Measurements from ENCODE around the gene BAG3.

BAG3 gene

DNA sequence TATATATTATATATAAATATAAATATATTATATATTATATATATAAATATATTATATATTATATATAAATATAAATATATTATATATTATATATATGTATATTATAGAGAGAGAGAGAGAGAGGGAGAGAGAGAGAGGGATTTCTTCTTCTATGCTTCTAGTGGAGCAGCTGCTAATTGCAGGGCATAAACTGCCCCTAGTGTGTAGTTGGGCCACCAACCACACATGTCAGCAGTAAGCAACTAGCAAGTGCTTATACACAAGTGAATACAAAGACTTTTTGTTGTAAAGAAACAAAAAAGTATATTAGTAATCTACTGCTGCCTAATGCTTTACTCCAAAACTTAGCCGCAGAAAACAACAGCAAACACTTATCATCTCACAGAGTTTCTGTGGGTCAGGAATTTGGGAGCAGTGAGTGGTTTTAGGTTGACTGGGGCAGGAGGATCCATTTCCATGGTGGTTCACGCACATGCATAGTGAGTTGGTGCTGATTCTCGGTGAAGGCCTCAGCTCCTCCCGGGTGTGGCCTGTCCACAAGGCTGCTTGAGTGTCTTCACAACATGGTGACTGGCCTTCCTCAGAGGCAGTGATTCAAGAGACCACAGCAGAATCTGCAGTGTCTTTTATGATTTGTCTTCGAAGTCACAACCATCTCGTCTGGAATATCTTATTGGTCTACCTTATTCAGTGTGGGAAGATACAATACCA lies 25.5 kb upstream of the BAG3 start:
- Mint-ChIP-seq H3K36me3 (ENCODE audit: low read depth) (no peaks in the 10 kb centered on the region), H3K27me3 (no peaks in the 10 kb centered on the region), H3K4me3 (no peak overlapping the region), H3K9me3 (no peaks in the 10 kb centered on the region), H3K4me1 (ENCODE audit: low read depth) (no peaks in the 10 kb centered on the region), H3K27ac (no peak overlapping the region)

DNA sequence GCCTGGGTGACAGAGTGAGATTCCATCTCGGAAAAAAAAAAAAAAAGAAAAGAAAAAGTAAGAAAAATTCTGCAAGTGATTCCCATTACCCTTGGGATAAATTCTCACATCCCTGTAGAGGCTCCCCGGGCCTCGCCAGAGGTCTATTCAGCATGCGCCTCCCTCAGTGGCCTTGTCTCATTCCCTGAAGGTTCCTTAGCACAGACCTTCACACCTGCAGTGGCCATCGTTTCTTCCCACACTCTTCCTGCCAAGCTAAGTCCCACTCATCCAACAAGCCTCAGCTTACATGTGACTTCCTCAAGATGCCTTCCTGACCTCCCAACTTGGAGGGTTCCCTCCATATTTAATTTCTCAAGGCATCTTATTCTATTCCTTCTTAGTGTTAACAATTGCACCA lies 20.9 kb upstream of the BAG3 start:
- H3K4me1 Mint-ChIP-seq (ENCODE audit: low read depth): no peaks in the 10 kb centered on the region
- no peak overlapping the region for H3K27ac Mint-ChIP-seq
- no peaks in the 10 kb centered on the region for H3K9me3 Mint-ChIP-seq
- no peak overlapping the region for H3K4me3 Mint-ChIP-seq
- H3K27me3 Mint-ChIP-seq: no peaks in the 10 kb centered on the region
- H3K36me3 Mint-ChIP-seq (ENCODE audit: low read depth): no peaks in the 10 kb centered on the region

DNA sequence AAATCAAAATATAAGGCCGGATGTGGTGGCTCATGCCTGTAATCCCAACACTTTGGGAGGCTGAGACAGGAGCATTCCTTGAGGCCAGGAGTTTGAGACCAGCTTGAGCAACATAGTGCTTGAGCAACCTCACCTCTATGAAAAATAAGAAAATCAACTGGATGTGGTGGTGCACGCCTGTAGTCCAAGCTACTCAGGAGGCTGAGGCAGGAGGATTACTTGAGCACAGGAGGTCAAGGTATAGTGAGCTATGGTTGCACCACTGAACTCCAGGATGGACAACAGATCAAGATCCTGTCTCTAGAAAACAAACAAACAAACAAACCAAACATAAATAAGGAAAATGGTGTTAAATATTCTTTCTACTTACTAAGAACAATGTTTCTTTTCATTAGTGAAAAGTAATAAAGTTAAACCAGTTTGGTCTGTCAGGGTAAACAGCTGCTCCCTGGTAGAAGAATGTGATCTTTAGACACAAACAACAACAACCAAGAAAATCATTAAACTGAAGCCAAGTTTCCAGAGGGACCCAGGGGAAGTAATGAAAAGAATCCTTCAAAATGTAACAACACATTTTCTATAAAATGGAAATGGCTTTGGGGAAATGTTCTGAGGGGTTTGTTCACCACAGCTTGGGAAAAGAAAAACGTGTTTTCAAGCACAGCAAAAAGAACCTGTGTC lies 17.5 kb upstream of the BAG3 start:
- no peaks in the 10 kb centered on the region for H3K27me3 Mint-ChIP-seq
- H3K4me1 Mint-ChIP-seq (ENCODE audit: low read depth): no peaks in the 10 kb centered on the region
- H3K9me3 Mint-ChIP-seq: no peaks in the 10 kb centered on the region
- H3K4me3 Mint-ChIP-seq: no peak overlapping the region
- H3K27ac Mint-ChIP-seq: no peak overlapping the region
- H3K36me3 Mint-ChIP-seq (ENCODE audit: low read depth): no peaks in the 10 kb centered on the region

DNA sequence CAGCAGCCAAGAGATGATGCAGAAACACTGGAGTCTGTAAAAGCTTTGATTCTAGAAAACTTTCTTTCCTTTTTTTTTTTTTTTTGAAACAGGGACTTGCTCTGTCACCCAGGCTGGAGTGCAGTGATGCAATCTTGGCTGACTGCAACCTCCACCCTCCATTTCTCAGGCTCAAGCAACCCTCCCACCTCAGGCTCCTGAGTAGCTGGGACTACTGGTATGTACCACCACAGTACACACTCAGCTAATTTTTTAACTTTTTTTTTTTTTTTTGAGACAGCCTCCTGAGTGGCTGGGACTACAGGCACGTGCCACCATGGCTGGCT lies 17.0 kb upstream of the BAG3 start:
- Mint-ChIP-seq H3K27ac (no peak overlapping the region), H3K36me3 (ENCODE audit: low read depth) (no peaks in the 10 kb centered on the region), H3K9me3 (no peaks in the 10 kb centered on the region), H3K4me3 (no peak overlapping the region), H3K27me3 (no peaks in the 10 kb centered on the region), H3K4me1 (ENCODE audit: low read depth) (no peaks in the 10 kb centered on the region)

DNA sequence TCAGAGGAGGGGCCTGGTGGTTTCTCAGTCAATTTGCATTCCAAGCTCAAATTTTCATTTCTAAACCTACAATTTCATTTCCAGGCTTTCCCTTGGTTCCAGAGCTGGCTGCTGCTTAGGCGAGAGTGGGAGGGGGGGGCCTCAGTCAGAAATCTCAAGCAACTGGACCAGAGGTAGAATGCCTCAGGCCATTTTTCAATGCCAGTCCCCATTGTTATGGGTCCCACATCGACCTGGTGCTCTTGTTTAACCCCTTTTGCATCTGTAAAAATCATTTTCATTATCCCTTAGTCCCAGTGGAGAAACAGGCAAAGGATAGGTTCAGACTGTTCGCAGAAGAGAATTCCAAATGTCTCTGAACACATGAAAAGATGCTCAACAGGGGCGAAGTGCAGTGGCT lies 13.5 kb upstream of the BAG3 start:
- Mint-ChIP-seq H3K27me3 (no peaks in the 10 kb centered on the region), H3K4me3 (no peak overlapping the region), H3K36me3 (ENCODE audit: low read depth) (no peaks in the 10 kb centered on the region), H3K4me1 (ENCODE audit: low read depth) (peaks cover 4% of the 10 kb centered on the region), H3K9me3 (no peaks in the 10 kb centered on the region), H3K27ac (no peak overlapping the region)

DNA sequence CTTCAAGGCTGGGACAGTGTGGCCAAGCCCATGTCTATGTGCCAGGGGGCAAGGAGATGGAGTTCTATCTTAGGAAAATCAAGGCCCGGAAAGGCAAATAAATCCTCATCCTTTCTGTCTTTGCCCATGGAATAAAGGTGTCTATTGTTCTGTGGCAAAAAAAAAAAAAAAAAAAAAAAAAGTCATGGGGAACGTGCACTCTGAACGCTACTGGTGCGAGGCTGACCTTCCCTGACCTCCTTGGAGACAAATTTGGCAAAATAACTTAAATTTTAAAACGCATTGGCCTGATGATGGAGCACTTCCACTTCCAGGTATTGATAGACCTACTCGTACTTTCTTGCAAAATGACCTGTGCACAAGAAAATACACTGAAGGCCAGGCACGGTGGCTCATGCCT lies 12.2 kb upstream of the BAG3 start:
- H3K9me3 Mint-ChIP-seq: no peaks in the 10 kb centered on the region
- peaks cover 8% of the 10 kb centered on the region for H3K4me1 Mint-ChIP-seq (ENCODE audit: low read depth)
- no peaks in the 10 kb centered on the region for H3K36me3 Mint-ChIP-seq (ENCODE audit: low read depth)
- no peaks in the 10 kb centered on the region for H3K27me3 Mint-ChIP-seq
- no peak overlapping the region for H3K4me3 Mint-ChIP-seq
- no peak overlapping the region for H3K27ac Mint-ChIP-seq

DNA sequence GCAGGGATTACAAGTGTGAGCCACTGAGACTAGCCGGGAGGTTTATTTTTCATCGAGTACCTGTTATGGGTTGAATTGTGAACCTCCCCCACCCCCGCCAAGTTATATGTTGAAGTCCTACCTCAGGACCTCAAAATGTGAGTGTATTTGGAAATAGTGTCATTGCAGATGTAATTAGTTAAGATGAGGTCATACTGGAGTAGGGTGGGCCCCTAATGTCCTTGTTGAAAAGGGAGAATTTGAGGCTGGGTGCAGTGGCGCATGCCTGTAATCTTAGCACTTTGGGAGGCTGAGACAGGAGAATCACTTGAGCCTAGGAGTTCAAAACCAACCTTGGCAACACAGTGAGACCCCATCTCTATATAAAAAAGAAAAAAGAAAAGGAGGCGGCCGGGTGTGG lies 10.8 kb upstream of the BAG3 start:
- Mint-ChIP-seq H3K36me3 (ENCODE audit: low read depth) (no peaks in the 10 kb centered on the region), H3K9me3 (no peaks in the 10 kb centered on the region), H3K27me3 (no peaks in the 10 kb centered on the region), H3K27ac (no peak overlapping the region), H3K4me3 (no peak overlapping the region), H3K4me1 (ENCODE audit: low read depth) (peaks cover 8% of the 10 kb centered on the region)

DNA sequence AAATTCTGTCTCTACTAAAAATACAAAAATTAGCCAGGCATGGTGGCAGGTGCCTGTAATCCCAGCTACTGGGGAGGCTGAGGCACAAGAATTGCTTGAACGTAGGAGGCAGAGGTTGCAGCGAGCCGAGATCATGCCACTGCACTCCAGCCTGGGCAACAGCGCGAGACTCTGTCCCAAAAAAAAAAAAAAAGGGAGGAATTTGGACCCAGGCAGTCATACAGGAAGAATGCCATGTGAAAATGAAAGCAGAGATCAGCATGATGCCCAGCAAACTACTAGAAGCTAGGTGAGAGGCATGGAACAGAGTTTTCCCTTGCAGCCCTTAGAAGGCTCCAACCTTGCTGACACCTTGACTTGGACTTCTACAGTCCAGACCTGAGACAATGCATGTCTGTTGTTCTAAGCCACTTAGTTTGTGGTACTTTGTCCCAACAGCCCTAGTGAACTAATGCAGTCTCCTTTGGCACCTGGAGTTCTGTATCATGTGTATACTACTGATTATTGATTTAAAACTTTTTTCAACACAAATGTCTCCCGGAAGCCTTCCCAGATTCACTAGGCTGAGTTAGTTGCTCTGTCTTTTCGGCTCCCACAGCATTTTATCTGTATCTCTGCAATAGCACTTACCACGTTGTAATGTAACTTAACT lies 10.2 kb upstream of the BAG3 start:
- Mint-ChIP-seq H3K36me3 (ENCODE audit: low read depth) (no peaks in the 10 kb centered on the region), H3K4me3 (no peak overlapping the region), H3K9me3 (no peaks in the 10 kb centered on the region), H3K27me3 (no peaks in the 10 kb centered on the region), H3K4me1 (ENCODE audit: low read depth) (peaks cover 8% of the 10 kb centered on the region), H3K27ac (no peak overlapping the region)

DNA sequence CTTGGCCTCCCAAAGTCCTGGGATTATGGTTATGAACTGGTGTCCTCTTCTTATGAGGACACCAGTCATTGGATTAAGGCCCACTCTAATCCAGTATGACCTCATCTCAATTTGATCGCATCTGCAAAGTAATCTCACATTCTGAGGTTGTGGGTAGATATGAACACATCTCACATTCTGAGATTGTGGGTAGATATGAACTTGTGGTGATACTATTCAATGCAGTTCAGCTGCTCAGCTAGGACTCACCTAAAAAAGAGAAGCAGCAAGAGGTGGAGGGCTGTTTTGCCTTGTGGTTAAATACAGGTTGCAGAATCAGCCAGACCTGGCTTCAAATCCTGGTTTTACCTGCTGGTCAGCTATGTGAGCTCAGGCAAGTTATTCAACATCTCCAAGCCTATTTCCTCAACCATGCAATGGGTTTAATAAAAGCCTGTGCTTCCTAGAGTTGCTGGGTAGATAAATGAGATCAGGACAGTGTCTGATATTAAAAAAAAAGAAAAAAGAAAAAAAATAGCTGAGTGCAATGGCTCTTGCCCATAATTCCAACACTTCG lies 8.5 kb upstream of the BAG3 start:
- no peaks in the 10 kb centered on the region for H3K36me3 Mint-ChIP-seq (ENCODE audit: low read depth)
- peaks cover 8% of the 10 kb centered on the region for H3K4me1 Mint-ChIP-seq (ENCODE audit: low read depth)
- no peaks in the 10 kb centered on the region for H3K27me3 Mint-ChIP-seq
- no peak overlapping the region for H3K4me3 Mint-ChIP-seq
- no peak overlapping the region for H3K27ac Mint-ChIP-seq
- no peaks in the 10 kb centered on the region for H3K9me3 Mint-ChIP-seq

DNA sequence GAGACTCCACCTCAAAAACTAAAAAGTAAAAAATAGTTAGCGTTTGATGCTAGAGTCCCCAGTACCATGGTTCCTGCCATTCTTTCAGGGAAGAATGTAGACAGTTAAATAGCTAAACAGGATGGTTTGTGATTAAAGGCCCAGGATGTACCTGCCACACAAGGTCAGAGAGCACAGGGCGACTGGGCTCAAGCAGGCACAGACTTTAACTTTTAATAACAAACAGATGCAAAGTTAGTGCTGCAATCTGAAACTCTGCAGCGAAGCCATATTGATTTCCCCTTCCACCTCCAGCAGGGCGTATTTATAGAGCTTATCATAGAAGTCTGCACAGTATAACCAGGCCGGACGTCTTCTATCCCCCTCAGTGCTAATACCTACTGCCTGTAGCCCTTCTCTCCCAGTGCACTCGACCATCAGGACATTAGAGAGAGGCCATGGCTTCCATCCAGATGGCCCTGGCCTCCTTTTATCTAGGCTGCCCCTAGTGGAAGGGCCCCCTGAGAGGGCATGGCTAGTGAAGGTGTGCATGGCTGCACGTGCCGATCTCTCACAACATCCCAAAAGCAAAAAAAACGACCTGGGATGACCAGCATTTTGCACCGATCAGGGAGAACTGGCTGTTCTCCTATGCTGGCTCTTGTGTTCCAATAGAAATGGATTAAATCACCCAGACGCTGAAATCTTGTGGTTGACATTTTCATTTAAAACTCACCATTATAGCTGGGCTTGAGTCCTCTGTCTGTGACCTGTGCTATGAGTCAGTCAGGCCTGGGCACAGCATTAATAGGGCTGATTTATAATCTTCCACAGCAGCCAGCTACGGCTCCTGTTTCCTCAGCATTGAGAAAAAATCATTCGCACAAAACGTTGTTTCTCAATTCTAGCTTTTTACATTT lies 7.6 kb upstream of the BAG3 start:
- H3K4me3 Mint-ChIP-seq: no peak overlapping the region
- H3K27ac Mint-ChIP-seq: no peak overlapping the region
- no peaks in the 10 kb centered on the region for H3K27me3 Mint-ChIP-seq
- H3K36me3 Mint-ChIP-seq (ENCODE audit: low read depth): no peaks in the 10 kb centered on the region
- peaks cover 8% of the 10 kb centered on the region for H3K4me1 Mint-ChIP-seq (ENCODE audit: low read depth)
- no peaks in the 10 kb centered on the region for H3K9me3 Mint-ChIP-seq

DNA sequence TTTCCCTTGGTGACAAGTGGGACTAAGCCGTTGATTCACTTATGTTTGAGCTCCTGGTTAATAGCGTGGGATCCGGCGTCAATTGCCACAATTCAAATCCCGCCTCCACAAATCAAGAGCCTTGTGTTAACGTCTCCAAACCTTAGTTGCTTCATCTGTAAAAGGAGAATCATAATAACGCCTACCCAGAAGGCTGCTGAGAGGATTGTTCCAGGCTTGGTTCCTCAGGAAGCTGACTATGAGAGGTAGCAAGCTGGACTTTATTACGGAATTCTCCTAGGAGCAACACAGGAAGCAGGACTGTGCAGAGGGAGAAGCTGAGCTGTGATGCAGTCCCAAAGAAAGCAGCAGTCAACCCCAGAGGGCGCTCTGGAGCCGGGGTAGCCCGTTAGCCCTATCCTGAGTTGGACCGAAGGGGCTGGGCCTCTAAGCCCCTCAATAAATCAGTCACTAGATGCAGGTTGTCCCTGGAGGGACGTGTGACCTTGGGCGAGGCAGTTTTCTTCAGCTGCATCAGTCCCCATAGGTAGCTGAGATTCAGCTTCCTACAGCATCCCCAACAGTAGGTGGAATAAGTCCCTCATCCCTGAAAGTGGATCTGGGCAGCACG lies 6.9 kb upstream of the BAG3 start:
- peaks cover 8% of the 10 kb centered on the region for H3K4me1 Mint-ChIP-seq (ENCODE audit: low read depth)
- H3K27ac Mint-ChIP-seq: no peak overlapping the region
- H3K27me3 Mint-ChIP-seq: no peaks in the 10 kb centered on the region
- no peaks in the 10 kb centered on the region for H3K36me3 Mint-ChIP-seq (ENCODE audit: low read depth)
- no peaks in the 10 kb centered on the region for H3K9me3 Mint-ChIP-seq
- no peak overlapping the region for H3K4me3 Mint-ChIP-seq

DNA sequence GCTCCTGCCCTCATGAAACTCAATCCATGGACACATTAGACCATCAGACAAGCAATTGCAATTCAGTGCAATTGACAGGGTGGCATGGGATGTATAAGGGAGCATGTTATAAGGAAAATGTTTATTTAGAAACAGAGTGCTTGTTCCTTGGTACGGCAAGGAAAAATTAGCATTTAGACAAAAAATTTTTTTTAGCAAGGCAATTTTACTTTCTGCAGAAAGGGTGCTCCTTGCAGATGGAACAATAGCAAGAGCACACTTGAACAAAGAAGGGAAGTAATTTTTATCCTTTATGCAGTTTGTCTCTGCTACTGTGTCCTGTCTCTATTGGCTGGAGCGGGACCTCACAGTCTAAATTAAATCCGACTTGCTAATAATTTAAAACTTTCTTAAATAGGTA lies 6.2 kb upstream of the BAG3 start:
- no peaks in the 10 kb centered on the region for H3K36me3 Mint-ChIP-seq (ENCODE audit: low read depth)
- H3K27ac Mint-ChIP-seq: no peak overlapping the region
- H3K9me3 Mint-ChIP-seq: no peaks in the 10 kb centered on the region
- H3K4me3 Mint-ChIP-seq: no peak overlapping the region
- no peaks in the 10 kb centered on the region for H3K27me3 Mint-ChIP-seq
- peaks cover 12% of the 10 kb centered on the region for H3K4me1 Mint-ChIP-seq (ENCODE audit: low read depth)

DNA sequence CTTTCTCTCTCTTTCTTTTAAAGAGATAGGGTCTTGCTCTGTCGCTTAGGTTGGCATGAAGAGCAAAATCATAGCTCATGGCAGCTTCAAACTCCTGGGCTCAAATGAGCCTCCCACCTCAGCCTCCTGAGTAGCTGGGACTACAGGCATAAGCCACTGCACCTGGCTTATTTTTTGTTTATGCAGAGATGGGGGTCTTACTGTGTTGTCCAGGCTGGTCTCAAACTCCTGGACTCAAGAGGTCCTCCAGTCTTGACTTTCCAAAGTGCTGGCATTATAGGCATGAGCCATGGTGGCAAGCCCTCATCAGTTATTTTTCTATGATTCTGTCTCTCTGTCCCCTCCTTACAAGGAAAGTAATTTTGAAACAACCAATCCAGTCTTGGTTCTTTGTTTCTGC lies 1.1 kb upstream of the BAG3 start:
- Mint-ChIP-seq H3K36me3 (ENCODE audit: low read depth) (peaks cover 12% of the 10 kb centered on the region), H3K9me3 (no peaks in the 10 kb centered on the region), H3K4me3 (peak overlapping the region; percentile 96), H3K4me1 (ENCODE audit: low read depth) (peaks cover 37% of the 10 kb centered on the region), H3K27ac (peak overlapping the region; percentile 93), H3K27me3 (no peaks in the 10 kb centered on the region)

DNA sequence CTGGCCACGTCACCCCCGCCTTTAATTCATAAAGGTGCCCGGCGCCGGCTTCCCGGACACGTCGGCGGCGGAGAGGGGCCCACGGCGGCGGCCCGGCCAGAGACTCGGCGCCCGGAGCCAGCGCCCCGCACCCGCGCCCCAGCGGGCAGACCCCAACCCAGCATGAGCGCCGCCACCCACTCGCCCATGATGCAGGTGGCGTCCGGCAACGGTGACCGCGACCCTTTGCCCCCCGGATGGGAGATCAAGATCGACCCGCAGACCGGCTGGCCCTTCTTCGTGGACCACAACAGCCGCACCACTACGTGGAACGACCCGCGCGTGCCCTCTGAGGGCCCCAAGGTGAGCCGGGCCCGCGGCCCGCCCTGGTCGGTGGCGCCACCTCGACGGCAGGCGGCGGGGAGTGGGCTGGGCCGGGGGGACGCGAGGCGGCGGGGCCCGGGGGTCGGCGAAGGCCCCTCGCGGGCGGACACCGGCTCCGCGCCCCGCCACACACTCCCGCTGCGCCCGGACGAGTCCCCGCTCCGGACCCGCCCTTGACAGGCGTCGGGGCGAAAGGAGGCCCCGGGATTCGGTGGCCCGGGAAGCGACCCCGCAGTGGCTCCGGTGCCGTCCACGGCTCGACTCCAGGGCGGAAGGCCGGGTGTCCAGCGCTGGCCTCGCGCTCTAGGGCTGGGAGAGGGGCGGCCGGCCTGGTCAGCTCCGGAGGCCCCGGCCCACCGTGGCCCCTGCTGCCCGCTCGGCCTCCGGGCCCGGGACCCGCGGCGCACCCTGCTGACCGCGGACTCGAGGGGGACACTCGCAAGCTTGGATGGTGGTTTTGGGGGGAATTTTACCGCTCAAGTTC lies 557 bp downstream of the BAG3 start:
- Mint-ChIP-seq H3K4me1 (ENCODE audit: low read depth) (peaks cover 54% of the 10 kb centered on the region), H3K27me3 (no peaks in the 10 kb centered on the region), H3K27ac (peak overlapping the region; percentile 76), H3K4me3 (peak overlapping the region; percentile 96), H3K9me3 (no peaks in the 10 kb centered on the region), H3K36me3 (ENCODE audit: low read depth) (peaks cover 17% of the 10 kb centered on the region)

Measured in stimulated activated naive CD8-positive, alpha-beta T cell treated with anti-CD3 and anti-CD28 coated beads, Interleukin-15, Interleukin-2, amounts not matched to agents 100 ng/mL and 50 ng/mL, for 24 hours (primary cell).